Mammary epithelial cell (primary cell): ENCODE data around the gene FSHR.

ENCODE experiments used
- CTCF ChIP-seq, 2 donors: IDR thresholded peaks in 1 of 2; conservative IDR thresholded peaks in 1 of 2; 2 replicates each; pipeline ENCODE4 v1.5.1; 2011 to 2012; ENCODE audit warnings: inconsistent platforms in 2 of 2, low read length in 2 of 2, mild to moderate bottlenecking in 2 of 2, control low read depth in 1 of 2, low read depth in 1 of 2; ENCODE audit not compliant: insufficient read depth in 1 of 2; ENCODE audit errors: extremely low read depth in 1 of 2
- EZH2 ChIP-seq: IDR thresholded peaks from 2 replicates; pipeline ENCODE4 v1.6.1; 2012; ENCODE audit warnings: low read length, inconsistent platforms, borderline replicate concordance

DNA sequence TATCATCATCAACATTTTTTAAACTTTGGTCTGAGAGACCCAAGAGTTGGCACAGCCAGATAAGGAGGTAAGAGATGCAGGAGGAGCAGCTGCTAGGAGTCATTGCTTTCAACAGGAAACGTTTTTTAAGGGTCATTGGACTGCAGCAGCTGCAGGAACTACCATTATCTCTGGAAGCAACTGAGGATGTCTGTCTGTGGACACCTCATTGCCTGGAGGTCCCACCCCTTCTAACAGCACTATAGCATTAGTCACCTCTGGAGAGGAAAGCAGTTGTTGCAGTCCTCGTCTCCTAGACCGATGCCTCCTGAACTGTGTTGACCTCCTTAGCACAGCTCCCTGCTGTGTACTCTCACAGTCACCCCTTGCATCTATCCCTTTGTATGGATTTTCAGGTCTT is 21.5 kb upstream of the FSHR start:
- TF ChIP-seq CTCF (conservative IDR thresholded peaks at IDR 0.05 in 1 of 2, IDR thresholded peaks at IDR 0.05 in 1 of 2; ENCODE audit: extremely low read depth in 1 of 2, insufficient read depth in 1 of 2, low read depth in 1 of 2, low read length in 2 of 2) (no peak), EZH2 (no peak)
